ENCODE measurements around the gene ERC2. TPM values are rescaled to one million over a fixed set of nuclear protein-coding genes. Genes with fewer than 3 reads are reported as not detected.

ERC2 gene
- total RNA-seq, 4 donors from 2014 or later: 5.3 to 8.8 (median 7.8) TPM

DNA sequence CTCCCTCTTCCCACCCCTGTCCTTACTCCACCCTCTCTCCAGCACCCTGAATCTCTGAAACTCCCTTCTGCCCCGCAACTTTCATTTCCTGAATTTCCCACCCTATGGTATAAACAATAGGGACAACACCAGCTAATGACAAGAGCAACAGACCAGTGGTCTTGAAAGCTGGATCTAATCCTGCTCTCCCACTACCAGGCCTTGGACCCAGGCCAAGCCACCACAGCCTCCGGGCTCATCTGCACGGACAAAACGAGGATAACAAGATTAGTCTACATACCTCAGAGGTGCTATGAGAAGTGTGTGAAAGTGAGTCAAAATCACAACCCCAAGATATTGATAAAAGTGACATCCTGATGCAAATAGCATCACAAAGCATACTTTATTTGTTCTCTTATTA lies 128.6 kb downstream of the ERC2 start:
- no peaks in the 10 kb centered on the region for H3K9me3 ChIP-seq
- no peak overlapping the region for H3K4me3 ChIP-seq (replicated peaks in 1 of 3)
- WGBS, 2 donors: 47 to 50% methylated on average over 4 of the region's 4 CpGs
- H3K27me3 ChIP-seq: no peaks in the 10 kb centered on the region
- no peaks in the 10 kb centered on the region for H3K4me1 ChIP-seq
- no peak for DNase-seq
- no peak overlapping the region for H3K27ac ChIP-seq
- H3K36me3 ChIP-seq: no peaks in the 10 kb centered on the region
- TF ChIP-seq, protein P1, sequence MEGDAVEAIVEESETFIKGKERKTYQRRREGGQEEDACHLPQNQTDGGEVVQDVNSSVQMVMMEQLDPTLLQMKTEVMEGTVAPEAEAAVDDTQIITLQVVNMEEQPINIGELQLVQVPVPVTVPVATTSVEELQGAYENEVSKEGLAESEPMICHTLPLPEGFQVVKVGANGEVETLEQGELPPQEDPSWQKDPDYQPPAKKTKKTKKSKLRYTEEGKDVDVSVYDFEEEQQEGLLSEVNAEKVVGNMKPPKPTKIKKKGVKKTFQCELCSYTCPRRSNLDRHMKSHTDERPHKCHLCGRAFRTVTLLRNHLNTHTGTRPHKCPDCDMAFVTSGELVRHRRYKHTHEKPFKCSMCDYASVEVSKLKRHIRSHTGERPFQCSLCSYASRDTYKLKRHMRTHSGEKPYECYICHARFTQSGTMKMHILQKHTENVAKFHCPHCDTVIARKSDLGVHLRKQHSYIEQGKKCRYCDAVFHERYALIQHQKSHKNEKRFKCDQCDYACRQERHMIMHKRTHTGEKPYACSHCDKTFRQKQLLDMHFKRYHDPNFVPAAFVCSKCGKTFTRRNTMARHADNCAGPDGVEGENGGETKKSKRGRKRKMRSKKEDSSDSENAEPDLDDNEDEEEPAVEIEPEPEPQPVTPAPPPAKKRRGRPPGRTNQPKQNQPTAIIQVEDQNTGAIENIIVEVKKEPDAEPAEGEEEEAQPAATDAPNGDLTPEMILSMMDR (IDR thresholded peaks at IDR 0.05): no peak
- TF ChIP-seq POLR2A (IDR thresholded peaks at IDR 0.05): no peak
- intact Hi-C loops (cut with DNase I): no loop called here

DNA sequence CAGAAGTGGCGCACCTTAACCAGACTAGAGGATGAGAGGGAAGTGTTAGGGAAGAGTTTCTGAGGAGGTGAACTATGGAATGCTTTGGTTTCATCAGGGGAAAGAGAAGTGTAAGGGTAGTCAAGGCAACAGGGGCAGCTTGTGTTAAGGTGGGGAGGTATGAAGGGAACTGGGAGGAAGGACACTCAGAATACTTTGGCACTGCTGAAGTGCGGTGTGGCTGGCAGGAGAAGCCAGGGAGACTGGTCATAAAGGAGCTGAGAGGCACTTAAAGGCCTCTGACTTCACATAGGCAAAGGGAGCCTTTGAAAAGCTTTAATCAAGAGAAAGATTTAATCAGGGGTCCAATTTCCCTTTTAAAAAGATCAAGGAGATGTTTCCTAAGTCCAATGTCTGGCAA lies 129.0 kb downstream of the ERC2 start:
- no peak for DNase-seq
- no peak overlapping the region for H3K4me3 ChIP-seq (replicated peaks in 1 of 3)
- H3K27me3 ChIP-seq: no peaks in the 10 kb centered on the region
- no peaks in the 10 kb centered on the region for H3K4me1 ChIP-seq
- WGBS, 2 donors: 67% methylated on average over 2 of the region's 2 CpGs
- TF ChIP-seq, protein P1 (IDR thresholded peaks at IDR 0.05): no peak
- no peak for TF ChIP-seq POLR2A (IDR thresholded peaks at IDR 0.05)
- H3K36me3 ChIP-seq: no peaks in the 10 kb centered on the region
- no peaks in the 10 kb centered on the region for H3K9me3 ChIP-seq
- intact Hi-C loops (cut with DNase I): no loop called here
- no peak overlapping the region for H3K27ac ChIP-seq

DNA sequence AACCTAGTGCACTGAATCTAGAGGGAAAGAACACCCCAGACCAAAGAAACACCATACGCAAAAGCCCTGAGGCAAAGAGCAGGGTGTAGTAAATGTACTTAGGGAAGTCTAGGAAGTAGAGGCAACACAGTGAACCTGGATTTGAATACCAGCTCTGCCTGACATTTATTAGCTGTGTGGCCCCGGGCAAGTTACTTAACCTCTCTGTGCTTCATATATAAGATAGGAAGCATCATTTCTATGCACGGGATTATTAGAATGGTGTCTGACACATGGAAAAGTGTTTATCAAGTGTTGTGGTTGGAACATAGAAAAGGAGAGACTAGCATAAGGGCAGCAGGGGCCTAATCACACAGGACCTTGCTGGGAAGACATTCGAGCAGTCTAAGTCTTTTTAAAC lies 132.2 kb downstream of the ERC2 start:
- no peaks in the 10 kb centered on the region for H3K4me1 ChIP-seq
- H3K36me3 ChIP-seq: no peaks in the 10 kb centered on the region
- intact Hi-C loops (cut with DNase I): no loop called here
- H3K4me3 ChIP-seq (replicated peaks in 1 of 3): no peak overlapping the region
- WGBS, 2 donors: 90 to 93% methylated on average over 4 of the region's 4 CpGs
- TF ChIP-seq POLR2A (IDR thresholded peaks at IDR 0.05): no peak
- TF ChIP-seq, protein P1 (IDR thresholded peaks at IDR 0.05): no peak
- no peak overlapping the region for H3K27ac ChIP-seq
- H3K27me3 ChIP-seq: no peaks in the 10 kb centered on the region
- DNase-seq: no peak
- no peaks in the 10 kb centered on the region for H3K9me3 ChIP-seq

DNA sequence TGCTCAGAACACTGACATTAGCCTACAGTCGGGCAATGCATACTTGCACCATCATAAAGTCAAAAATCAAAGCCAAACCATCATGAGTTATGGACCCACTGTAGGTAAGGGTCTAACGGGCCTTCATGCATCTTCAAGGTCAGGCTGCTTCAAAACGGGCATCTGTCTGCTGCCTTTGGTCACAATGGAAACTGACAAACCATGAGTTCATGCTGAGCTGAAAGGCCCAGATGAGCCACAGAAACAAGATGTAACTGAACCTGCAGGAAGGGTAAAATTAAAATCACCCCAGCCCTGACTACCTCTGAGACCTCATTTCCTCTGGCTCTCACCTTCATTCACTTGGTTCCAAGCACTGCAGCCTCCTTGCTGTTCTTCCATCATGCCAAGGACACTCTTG lies 143.8 kb downstream of the ERC2 start:
- intact Hi-C loops (cut with DNase I): no loop called here
- TF ChIP-seq POLR2A (IDR thresholded peaks at IDR 0.05): no peak
- TF ChIP-seq, protein P1 (IDR thresholded peaks at IDR 0.05): no peak
- no peaks in the 10 kb centered on the region for H3K9me3 ChIP-seq
- H3K4me1 ChIP-seq: no peaks in the 10 kb centered on the region
- DNase-seq: no peak
- no peak overlapping the region for H3K27ac ChIP-seq
- no peaks in the 10 kb centered on the region for H3K36me3 ChIP-seq
- H3K4me3 ChIP-seq (replicated peaks in 1 of 3): no peak overlapping the region
- WGBS, 2 donors: 88 to 91% methylated on average over 3 of the region's 3 CpGs
- H3K27me3 ChIP-seq: no peaks in the 10 kb centered on the region

DNA sequence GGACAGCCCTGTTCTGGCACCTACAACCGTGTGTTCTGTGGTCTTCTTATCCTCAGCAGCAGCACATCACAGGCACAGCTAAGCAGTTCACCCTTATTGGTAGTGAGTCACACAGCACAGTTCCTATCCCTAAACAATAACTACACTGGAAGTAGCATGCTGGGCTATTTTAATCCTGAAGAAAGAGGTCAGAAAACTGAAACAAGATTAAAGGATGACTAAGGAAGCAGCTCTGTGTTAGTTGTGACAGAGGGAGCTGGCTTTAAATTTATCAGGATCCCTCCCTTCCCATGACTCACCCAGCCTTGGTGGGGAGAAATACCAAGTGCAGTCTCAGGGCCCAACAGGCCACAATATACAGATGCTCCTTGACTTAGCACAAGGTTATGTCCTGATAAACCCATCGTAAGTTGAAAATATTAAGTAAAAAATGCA lies 144.3 kb downstream of the ERC2 start:
- 75% methylated on average over 2 of the region's 2 CpGs for WGBS, 2 donors
- no peak for DNase-seq
- TF ChIP-seq POLR2A (IDR thresholded peaks at IDR 0.05): no peak
- TF ChIP-seq, protein P1 (IDR thresholded peaks at IDR 0.05): no peak
- Histone ChIP-seq H3K4me3 (replicated peaks in 1 of 3) (no peak overlapping the region), H3K9me3 (no peaks in the 10 kb centered on the region), H3K4me1 (no peaks in the 10 kb centered on the region), H3K36me3 (no peaks in the 10 kb centered on the region), H3K27ac (no peak overlapping the region), H3K27me3 (no peaks in the 10 kb centered on the region)
- intact Hi-C loops (cut with DNase I): no loop called here
